Measurements from ENCODE around the gene FRRS1.
"Not testable (repeated sequence)": the region's sequence is repeated elsewhere in the genome, so short reads cannot be mapped to it uniquely, and the experiment has no call there.

Gene FRRS1

DNA sequence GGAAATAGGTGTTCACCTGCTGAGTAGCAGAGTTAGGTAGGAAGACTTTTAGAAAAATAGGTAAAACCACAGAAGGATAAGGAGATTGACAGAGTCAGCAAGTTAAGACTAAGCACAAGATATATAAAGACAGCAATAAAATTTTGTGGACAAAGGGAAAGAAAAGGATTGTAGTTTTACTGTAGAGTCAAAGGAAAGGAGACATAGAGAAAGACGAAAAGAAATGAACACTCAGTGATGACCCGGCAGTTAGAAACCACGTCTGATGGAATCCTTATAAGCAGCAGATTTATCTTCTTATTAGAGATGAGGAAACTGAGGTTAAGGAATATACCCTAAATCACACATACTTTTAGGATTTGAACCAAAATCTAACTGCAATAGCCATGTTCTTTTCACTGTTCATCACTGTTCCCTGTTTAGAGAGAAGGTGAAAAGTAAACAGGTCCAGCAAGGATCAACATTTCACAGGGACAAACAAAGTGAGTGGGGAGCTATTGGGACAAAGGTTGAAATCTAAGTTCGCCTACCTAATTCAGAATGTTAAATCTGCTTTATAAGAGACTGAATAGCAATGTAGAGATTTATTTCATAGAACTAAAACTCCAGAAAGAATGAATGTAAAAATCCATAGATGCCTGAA, 6.8 kb downstream of the FRRS1 start:
- DNase-seq (ENCODE audit: low read depth), result no peak
- no peak overlapping the region for H3K4me3 ChIP-seq (ENCODE audit: low read depth, low read length)
- no peak for TF ChIP-seq CTCF (IDR thresholded peaks at IDR 0.05; ENCODE audit: control insufficient read depth, extremely low read depth, insufficient read depth)

- DNase-seq (ENCODE audit: low read depth), result not testable (repeated sequence)
Observed at GRCh38 chr1:99758686-99759517, 7.5 kb downstream of the FRRS1 start.

DNA sequence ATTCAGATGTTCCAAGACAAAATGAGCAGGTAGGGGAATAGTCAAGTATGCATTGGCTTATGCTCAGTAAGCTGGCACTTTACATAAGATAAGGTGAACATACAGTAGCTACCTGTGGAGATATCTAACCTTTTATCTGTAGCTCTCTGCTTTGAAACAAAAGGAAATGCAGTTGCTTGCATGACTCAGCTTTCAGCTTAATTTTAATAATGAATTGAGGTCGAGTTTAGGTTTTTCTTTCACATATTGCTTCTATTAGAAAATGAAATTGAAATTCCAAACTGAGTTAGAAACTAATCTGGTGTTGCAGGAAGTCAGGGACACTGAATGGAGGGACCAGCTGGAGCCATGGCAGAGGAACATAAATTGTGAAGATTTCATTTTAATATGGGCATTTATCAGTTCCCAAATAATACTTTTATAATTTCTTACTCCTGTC, 8.3 kb downstream of the FRRS1 start:
- no peak for DNase-seq (ENCODE audit: low read depth)
- no peak for TF ChIP-seq CTCF (IDR thresholded peaks at IDR 0.05; ENCODE audit: control insufficient read depth, extremely low read depth, insufficient read depth)
- no peak overlapping the region for H3K4me3 ChIP-seq (ENCODE audit: low read depth, low read length)

More at GRCh38 chr1:99758686-99759517, 7.5 kb downstream of the FRRS1 start:
- not testable (repeated sequence) for H3K4me3 ChIP-seq (ENCODE audit: low read depth, low read length)

GRCh38 chr1:99756598-99756997, 9.8 kb downstream of the FRRS1 start:
- no peak overlapping the region for H3K4me3 ChIP-seq (ENCODE audit: low read depth, low read length)
- TF ChIP-seq CTCF (IDR thresholded peaks at IDR 0.05; ENCODE audit: control insufficient read depth, extremely low read depth, insufficient read depth), result no peak
- no peak for DNase-seq (ENCODE audit: low read depth)

GRCh38 chr1:99755664-99756063, 10.8 kb downstream of the FRRS1 start:
- no peak for TF ChIP-seq CTCF (IDR thresholded peaks at IDR 0.05; ENCODE audit: control insufficient read depth, extremely low read depth, insufficient read depth)
- no peak for DNase-seq (ENCODE audit: low read depth)
- H3K4me3 ChIP-seq (ENCODE audit: low read depth, low read length), result no peak overlapping the region

DNA sequence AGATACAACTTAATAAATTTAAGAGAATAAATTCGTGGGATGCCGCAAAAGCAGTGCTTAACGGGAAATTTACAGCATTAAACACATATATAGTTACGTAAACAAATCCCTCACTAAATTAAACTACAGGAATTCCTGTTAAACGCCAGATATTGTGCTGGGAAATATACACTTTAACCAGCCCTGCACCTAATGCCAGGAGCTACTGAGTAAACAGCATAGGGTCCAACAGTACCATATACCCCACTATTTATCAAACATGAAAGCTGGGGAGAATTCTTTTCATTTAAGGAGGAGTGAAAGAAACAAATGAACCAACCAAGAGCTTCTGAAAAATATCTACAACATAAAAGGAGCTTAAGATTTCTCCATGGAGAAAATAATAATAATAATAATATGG, 11.7 kb downstream of the FRRS1 start:
- no peak for TF ChIP-seq CTCF (IDR thresholded peaks at IDR 0.05; ENCODE audit: control insufficient read depth, extremely low read depth, insufficient read depth)
- DNase-seq (ENCODE audit: low read depth), result no peak
- no peak overlapping the region for H3K4me3 ChIP-seq (ENCODE audit: low read depth, low read length)

GRCh38 chr1:99754055-99754626, 12.3 kb downstream of the FRRS1 start:
- DNase-seq (ENCODE audit: low read depth), result no peak
- no peak for TF ChIP-seq CTCF (IDR thresholded peaks at IDR 0.05; ENCODE audit: control insufficient read depth, extremely low read depth, insufficient read depth)
- H3K4me3 ChIP-seq (ENCODE audit: low read depth, low read length), result no peak overlapping the region

Data from LNCaP clone FGC (cell line).